ENCODE measurements around the gene GSTM4.
"Not testable (repeated sequence)": the region's sequence is repeated elsewhere in the genome, so short reads cannot be mapped to it uniquely, and the experiment has no call there.

GSTM4 gene

DNA sequence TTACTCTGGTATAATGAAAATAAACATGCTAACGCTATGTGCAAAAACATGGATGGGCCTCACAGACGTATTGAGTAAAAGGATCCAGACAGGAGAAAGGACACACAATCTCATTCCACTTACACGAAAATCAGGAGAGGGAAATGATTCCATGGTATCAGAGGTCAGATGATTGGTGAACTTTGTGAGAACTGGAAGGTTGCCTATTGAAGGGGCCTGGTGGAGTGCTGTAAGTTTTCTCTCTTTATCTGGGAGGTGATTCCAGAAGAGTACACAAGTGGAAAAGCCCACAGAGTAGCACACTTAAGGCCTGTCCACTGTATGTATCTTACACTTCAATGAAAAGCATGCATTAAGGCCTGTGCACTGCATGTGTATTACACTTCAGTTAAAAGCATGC lies 21.6 kb downstream of the GSTM4 start:
- H3K9me3 ChIP-seq (ENCODE audit: low read length): no peaks in the 10 kb centered on the region
- no peak overlapping the region for H3K9ac ChIP-seq (ENCODE audit: low read length)
- no peaks in the 10 kb centered on the region for H3K36me3 ChIP-seq (ENCODE audit: insufficient read depth, low read length)
- no peak overlapping the region for H3K27ac ChIP-seq (ENCODE audit: low read depth, low read length, poor library complexity, severe bottlenecking)
- no peak overlapping the region for H2AFZ ChIP-seq (ENCODE audit: low read length)
- peaks cover 5% of the 10 kb centered on the region; the same call in 1 of the 2 replicates for H3K27me3 ChIP-seq (ENCODE audit: insufficient read depth, low read length)
- no peak overlapping the region for H3K4me3 ChIP-seq (ENCODE audit: low read depth, low read length, poor library complexity, severe bottlenecking)
- no peaks in the 10 kb centered on the region for H3K79me2 ChIP-seq (ENCODE audit: insufficient read depth, low read length)
- no peak for TF ChIP-seq EZH2 (IDR thresholded peaks at IDR 0.05; ENCODE audit: borderline replicate concordance, low read length)
- TF ChIP-seq, protein P1, sequence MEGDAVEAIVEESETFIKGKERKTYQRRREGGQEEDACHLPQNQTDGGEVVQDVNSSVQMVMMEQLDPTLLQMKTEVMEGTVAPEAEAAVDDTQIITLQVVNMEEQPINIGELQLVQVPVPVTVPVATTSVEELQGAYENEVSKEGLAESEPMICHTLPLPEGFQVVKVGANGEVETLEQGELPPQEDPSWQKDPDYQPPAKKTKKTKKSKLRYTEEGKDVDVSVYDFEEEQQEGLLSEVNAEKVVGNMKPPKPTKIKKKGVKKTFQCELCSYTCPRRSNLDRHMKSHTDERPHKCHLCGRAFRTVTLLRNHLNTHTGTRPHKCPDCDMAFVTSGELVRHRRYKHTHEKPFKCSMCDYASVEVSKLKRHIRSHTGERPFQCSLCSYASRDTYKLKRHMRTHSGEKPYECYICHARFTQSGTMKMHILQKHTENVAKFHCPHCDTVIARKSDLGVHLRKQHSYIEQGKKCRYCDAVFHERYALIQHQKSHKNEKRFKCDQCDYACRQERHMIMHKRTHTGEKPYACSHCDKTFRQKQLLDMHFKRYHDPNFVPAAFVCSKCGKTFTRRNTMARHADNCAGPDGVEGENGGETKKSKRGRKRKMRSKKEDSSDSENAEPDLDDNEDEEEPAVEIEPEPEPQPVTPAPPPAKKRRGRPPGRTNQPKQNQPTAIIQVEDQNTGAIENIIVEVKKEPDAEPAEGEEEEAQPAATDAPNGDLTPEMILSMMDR (IDR thresholded peaks at IDR 0.05; ENCODE audit: low read length): no peak
- H4K20me1 ChIP-seq (ENCODE audit: insufficient read depth, low read length): no peaks in the 10 kb centered on the region
- H3K9me2 ChIP-seq (ENCODE audit: low read depth, low read length): no peaks in the 10 kb centered on the region
- no peaks in the 10 kb centered on the region for H3K4me1 ChIP-seq (ENCODE audit: insufficient read depth, low read length, severe bottlenecking)
- no peaks in the 10 kb centered on the region for H3F3A ChIP-seq (ENCODE audit: insufficient read depth, low read length)
- no peak overlapping the region for H3K4me2 ChIP-seq (ENCODE audit: low read length)

DNA sequence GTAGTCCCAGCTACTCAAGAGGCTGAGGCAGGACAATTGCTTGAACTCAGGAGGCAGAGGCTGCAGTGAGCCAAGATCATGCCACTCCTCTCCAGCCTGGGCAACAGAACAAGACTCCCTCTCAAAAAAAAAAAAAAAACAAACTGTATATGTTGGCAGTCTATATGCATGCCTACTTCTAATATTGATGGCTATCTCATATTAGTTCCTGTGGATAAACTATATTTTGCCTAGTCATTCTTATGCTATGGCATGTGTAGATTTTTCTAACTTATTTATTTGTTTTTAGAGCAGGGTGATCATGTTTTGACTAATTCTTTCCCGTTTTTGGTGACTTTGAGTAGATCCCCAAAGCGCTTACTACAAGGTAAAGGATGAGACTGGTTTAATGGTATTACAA lies 22.7 kb downstream of the GSTM4 start:
- H3K9me2 ChIP-seq (ENCODE audit: low read depth, low read length); H3F3A ChIP-seq (ENCODE audit: insufficient read depth, low read length); H3K4me3 ChIP-seq (ENCODE audit: low read depth, low read length, poor library complexity, severe bottlenecking); H3K4me2 ChIP-seq (ENCODE audit: low read length); H3K79me2 ChIP-seq (ENCODE audit: insufficient read depth, low read length); H3K27ac ChIP-seq (ENCODE audit: low read depth, low read length, poor library complexity, severe bottlenecking); H3K27me3 ChIP-seq (ENCODE audit: insufficient read depth, low read length); H3K36me3 ChIP-seq (ENCODE audit: insufficient read depth, low read length); H3K9me3 ChIP-seq (ENCODE audit: low read length); H2AFZ ChIP-seq (ENCODE audit: low read length); H3K4me1 ChIP-seq (ENCODE audit: insufficient read depth, low read length, severe bottlenecking); H4K20me1 ChIP-seq (ENCODE audit: insufficient read depth, low read length); H3K9ac ChIP-seq (ENCODE audit: low read length): not testable (repeated sequence)

DNA sequence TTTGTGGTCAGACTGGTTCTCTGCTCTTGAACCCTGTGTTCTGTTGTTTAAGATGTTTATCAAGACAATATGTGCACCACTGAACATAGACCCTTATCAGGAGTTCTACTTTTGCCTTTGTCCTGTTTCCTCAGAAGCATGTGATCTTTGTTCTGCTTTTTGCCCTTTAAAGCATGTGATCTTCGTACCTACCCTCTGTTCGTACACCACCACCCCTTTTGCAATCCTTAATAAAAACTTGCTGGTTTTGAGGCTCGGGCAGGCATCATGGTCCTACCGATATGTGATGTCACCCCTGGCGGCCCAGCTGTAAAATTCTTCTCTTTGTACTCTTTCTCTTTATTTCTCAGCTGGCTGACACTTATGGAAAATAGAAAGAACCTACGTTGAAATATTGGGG lies 28.9 kb downstream of the GSTM4 start:
- H3K9me2 ChIP-seq (ENCODE audit: low read depth, low read length); H3K4me3 ChIP-seq (ENCODE audit: low read depth, low read length, poor library complexity, severe bottlenecking); H3K9me3 ChIP-seq (ENCODE audit: low read length); H3F3A ChIP-seq (ENCODE audit: insufficient read depth, low read length); H4K20me1 ChIP-seq (ENCODE audit: insufficient read depth, low read length); H3K36me3 ChIP-seq (ENCODE audit: insufficient read depth, low read length); H3K27me3 ChIP-seq (ENCODE audit: insufficient read depth, low read length); H3K27ac ChIP-seq (ENCODE audit: low read depth, low read length, poor library complexity, severe bottlenecking); H2AFZ ChIP-seq (ENCODE audit: low read length); H3K79me2 ChIP-seq (ENCODE audit: insufficient read depth, low read length); H3K4me2 ChIP-seq (ENCODE audit: low read length); H3K9ac ChIP-seq (ENCODE audit: low read length); H3K4me1 ChIP-seq (ENCODE audit: insufficient read depth, low read length, severe bottlenecking): not testable (repeated sequence)

DNA sequence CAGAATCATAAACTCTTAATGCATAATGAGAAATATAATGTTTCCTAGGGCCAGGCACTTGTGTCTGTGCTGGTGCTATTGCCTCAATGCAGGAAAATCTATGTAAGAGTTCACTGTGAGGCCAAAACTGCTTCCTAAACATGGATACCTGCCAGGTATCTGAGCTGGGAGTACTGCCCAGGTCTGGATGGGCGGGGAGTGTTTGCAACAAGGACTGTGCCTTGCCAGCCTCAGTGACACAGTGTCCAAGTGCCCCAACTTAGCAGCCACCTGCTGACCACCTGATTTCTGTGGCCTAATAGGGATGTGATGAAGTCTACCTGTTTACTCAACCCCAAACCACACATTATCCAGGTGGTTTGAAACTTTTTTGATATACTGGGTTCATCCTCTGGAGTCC lies 29.5 kb downstream of the GSTM4 start:
- not testable (repeated sequence) for H4K20me1 ChIP-seq (ENCODE audit: insufficient read depth, low read length); H3K4me1 ChIP-seq (ENCODE audit: insufficient read depth, low read length, severe bottlenecking); H3K4me2 ChIP-seq (ENCODE audit: low read length); H3K9ac ChIP-seq (ENCODE audit: low read length); H3K27me3 ChIP-seq (ENCODE audit: insufficient read depth, low read length); H3K4me3 ChIP-seq (ENCODE audit: low read depth, low read length, poor library complexity, severe bottlenecking); H3K9me2 ChIP-seq (ENCODE audit: low read depth, low read length); H3K27ac ChIP-seq (ENCODE audit: low read depth, low read length, poor library complexity, severe bottlenecking); H3K36me3 ChIP-seq (ENCODE audit: insufficient read depth, low read length); H2AFZ ChIP-seq (ENCODE audit: low read length); H3F3A ChIP-seq (ENCODE audit: insufficient read depth, low read length); H3K79me2 ChIP-seq (ENCODE audit: insufficient read depth, low read length); H3K9me3 ChIP-seq (ENCODE audit: low read length)

DNA sequence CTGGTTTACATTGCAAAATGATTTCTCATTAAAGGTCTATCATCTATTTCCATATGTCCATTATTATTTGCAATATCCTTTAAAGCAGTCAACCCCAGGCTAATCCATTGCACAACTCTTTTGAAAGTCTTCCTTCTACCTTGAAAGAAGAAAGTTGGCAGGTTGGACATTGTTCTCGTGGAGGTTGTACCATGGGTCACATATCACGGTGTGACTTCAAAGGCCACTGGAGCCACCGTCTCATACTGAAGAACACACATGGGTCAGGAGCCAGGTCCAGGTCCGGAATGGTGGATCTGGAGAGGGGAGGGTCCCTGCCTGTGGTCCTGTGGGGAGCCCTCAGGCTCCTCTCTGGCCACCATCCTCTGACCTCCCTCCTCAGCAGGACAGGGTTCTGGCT lies 30.0 kb downstream of the GSTM4 start:
- not testable (repeated sequence) for H3K79me2 ChIP-seq (ENCODE audit: insufficient read depth, low read length); H3K4me3 ChIP-seq (ENCODE audit: low read depth, low read length, poor library complexity, severe bottlenecking); H4K20me1 ChIP-seq (ENCODE audit: insufficient read depth, low read length); H3K27me3 ChIP-seq (ENCODE audit: insufficient read depth, low read length); H3K36me3 ChIP-seq (ENCODE audit: insufficient read depth, low read length); H3K27ac ChIP-seq (ENCODE audit: low read depth, low read length, poor library complexity, severe bottlenecking); H3K9me2 ChIP-seq (ENCODE audit: low read depth, low read length); H3K4me1 ChIP-seq (ENCODE audit: insufficient read depth, low read length, severe bottlenecking); H3F3A ChIP-seq (ENCODE audit: insufficient read depth, low read length); H3K4me2 ChIP-seq (ENCODE audit: low read length); H3K9ac ChIP-seq (ENCODE audit: low read length); H2AFZ ChIP-seq (ENCODE audit: low read length); H3K9me3 ChIP-seq (ENCODE audit: low read length)

DNA sequence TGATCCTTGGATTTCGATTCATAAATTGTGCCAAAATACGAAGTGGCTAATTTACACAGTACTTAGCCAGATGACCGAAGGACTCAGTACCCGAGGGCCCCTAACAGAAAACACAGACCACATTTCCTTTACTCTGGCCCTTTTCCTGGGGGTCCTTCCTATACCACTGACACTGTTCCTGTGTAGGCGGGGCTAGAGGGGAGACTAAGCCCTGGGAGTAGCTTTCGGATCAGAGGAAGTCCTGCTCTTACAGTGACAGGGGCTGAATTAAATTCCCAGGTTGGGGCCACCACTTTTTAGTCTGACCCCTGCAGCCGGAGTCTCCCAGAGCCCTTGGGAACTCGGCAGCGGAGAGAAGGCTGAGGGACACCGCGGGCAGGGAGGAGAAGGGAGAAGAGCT lies 31.2 kb downstream of the GSTM4 start:
- H3K4me3 ChIP-seq (ENCODE audit: low read depth, low read length, poor library complexity, severe bottlenecking): peak overlapping the region; percentile 57
- not testable (repeated sequence) for H3K36me3 ChIP-seq (ENCODE audit: insufficient read depth, low read length); H3F3A ChIP-seq (ENCODE audit: insufficient read depth, low read length); H3K79me2 ChIP-seq (ENCODE audit: insufficient read depth, low read length); H2AFZ ChIP-seq (ENCODE audit: low read length); H3K27ac ChIP-seq (ENCODE audit: low read depth, low read length, poor library complexity, severe bottlenecking); H3K9me2 ChIP-seq (ENCODE audit: low read depth, low read length); H3K4me1 ChIP-seq (ENCODE audit: insufficient read depth, low read length, severe bottlenecking); H3K9me3 ChIP-seq (ENCODE audit: low read length); H3K27me3 ChIP-seq (ENCODE audit: insufficient read depth, low read length); H4K20me1 ChIP-seq (ENCODE audit: insufficient read depth, low read length)
- H3K4me2 ChIP-seq (ENCODE audit: low read length): peak overlapping the region; percentile 61
- H3K9ac ChIP-seq (ENCODE audit: low read length): peak overlapping the region; percentile 54; the same call in 1 of the 2 replicates
